HCT116 (cell line): ENCODE data around the gene PITPNC1. TPM values are rescaled to one million over a fixed set of nuclear protein-coding genes. Genes with fewer than 3 reads are reported as not detected.

Experiments
- ATAC-seq: fragments of 200-7000 bp; cut with Tn5 transposase; 2 replicates; pipeline ENCODE4 v1.9.1; 2020; ENCODE audit warnings: mild to moderate bottlenecking, moderate library complexity
- BruUV-seq: library from RNA; stranded (reverse); fragments of 400-500 nt; replicated peaks from 2 replicates; lab custom pipeline; 2021; lab: Mats Ljungman, UMichigan
- CTCF ChIA-PET: fragments of 300-600 bp; sonication (Branson Sonifier 250); formaldehyde crosslinking; loops from one replicate; lab custom pipeline; 2021; ENCODE audit warnings: antibody characterized with exemption; lab: Charles Lee
- POLR2A ChIA-PET: fragments of 300-600, 350-600 bp; sonication (Branson Sonifier 250); formaldehyde crosslinking; loops from one replicate; lab custom pipeline; 2021; ENCODE audit warnings: antibody characterized with exemption; lab: Charles Lee
- RAD21 ChIA-PET, 2 experiments: fragments of 300-600 bp; sonication (Branson Sonifier 250); formaldehyde crosslinking; loops; one replicate each; lab custom pipeline; 2023; ENCODE audit warnings: low total read pairs in 2 of 2; ENCODE audit not compliant: uncharacterized antibody in 2 of 2, unreplicated experiment in 2 of 2, low non-redundant PET in 1 of 2; lab: Charles Lee
- DNase-seq: peaks from one replicate; pipeline ENCODE4 v3.0.0-alpha.2; 2010; ENCODE audit warnings: low read depth, low spot score
- H2AFZ ChIP-seq: fragments of 200-600 bp; shearing (Covaris generic), sonication (generic); 2 replicates; pipeline ENCODE4 v1.6.1; 2017; ENCODE audit warnings: low read depth, mixed run types, mixed read lengths, antibody characterized with exemption, low read length; ENCODE audit not compliant: poor library complexity, severe bottlenecking
- H3K27ac ChIP-seq: 2 replicates; pipeline ENCODE4 v1.5.1; 2012; ENCODE audit warnings: low read depth, low read length
- H3K27me3 ChIP-seq: fragments of 200-600 bp; sonication (generic); 2 replicates; pipeline ENCODE4 v1.6.1; 2016; ENCODE audit warnings: mixed run types, low read length, mixed read lengths; ENCODE audit not compliant: insufficient read depth
- H3K36me3 ChIP-seq, 2 experiments: fragments of 200-500 bp in 1 of 2; fragments of 200-600 bp in 1 of 2; sonication (Bioruptor generic) in 1 of 2; sonication (generic) in 1 of 2; 2 replicates each; pipeline versions ENCODE4 v1.5.1 to v1.6.1; 2014 to 2016; ENCODE audit warnings: low read length in 2 of 2, inconsistent platforms in 1 of 2, mixed read lengths in 1 of 2, mixed run types in 1 of 2; ENCODE audit not compliant: insufficient read depth in 2 of 2, control insufficient read depth in 1 of 2
- H3K4me1 ChIP-seq, 2 experiments: fragments of 200-600 bp in 1 of 2; sonication (generic) in 1 of 2; 2 replicates each; pipeline versions ENCODE4 v1.5.1 to v1.6.1; 2012 to 2017; ENCODE audit warnings: low read length in 2 of 2, inconsistent platforms in 1 of 2, mild to moderate bottlenecking in 1 of 2, mixed read lengths in 1 of 2, mixed run types in 1 of 2, moderate library complexity in 1 of 2; ENCODE audit not compliant: insufficient read depth in 2 of 2, control insufficient read depth in 1 of 2
- H3K4me2 ChIP-seq: fragments of 200-600 bp; sonication (generic); 2 replicates; pipeline ENCODE4 v1.6.1; 2017; ENCODE audit warnings: mixed run types, low read length, mixed read lengths
- H3K4me3 ChIP-seq, 2 experiments: fragments of 200-600 bp in 1 of 2; sonication (generic) in 1 of 2; replicated peaks in 1 of 2; 2 replicates each; pipeline ENCODE4 v1.5.1; 2011 to 2016; ENCODE audit warnings: low read length in 2 of 2, control low read depth in 1 of 2, low read depth in 1 of 2, mild to moderate bottlenecking in 1 of 2, mixed read lengths in 1 of 2, mixed run types in 1 of 2
- H3K79me2 ChIP-seq: fragments of 200-600 bp; sonication (generic); 2 replicates; pipeline ENCODE4 v1.6.1; 2017; ENCODE audit warnings: mild to moderate bottlenecking, mixed run types, low read length, moderate library complexity, mixed read lengths; ENCODE audit not compliant: insufficient read depth
- H3K9ac ChIP-seq: fragments of 200-600 bp; sonication (generic); 2 replicates; pipeline ENCODE4 v1.6.1; 2016; ENCODE audit warnings: low read length, mixed read lengths
- H3K9me2 ChIP-seq: fragments of 200-600 bp; sonication (generic), shearing (Covaris generic); 2 replicates; pipeline ENCODE4 v1.6.1; 2017; ENCODE audit warnings: mixed run types, mild to moderate bottlenecking, moderate library complexity; ENCODE audit not compliant: insufficient read depth
- H3K9me3 ChIP-seq, 2 experiments: fragments of 200-500 bp in 1 of 2; fragments of 200-600 bp in 1 of 2; sonication (Bioruptor generic) in 1 of 2; sonication (generic) in 1 of 2; 2 replicates each; pipeline ENCODE4 v1.6.1; 2014 to 2017; ENCODE audit warnings: low read length in 2 of 2, mixed read lengths in 2 of 2, inconsistent platforms in 1 of 2, low read depth in 1 of 2, mild to moderate bottlenecking in 1 of 2, mixed run types in 1 of 2, moderate library complexity in 1 of 2; ENCODE audit not compliant: control insufficient read depth in 1 of 2, insufficient read depth in 1 of 2
- H4K20me1 ChIP-seq: fragments of 200-600 bp; sonication (generic), shearing (Covaris generic); 2 replicates; pipeline ENCODE4 v1.6.1; 2017; ENCODE audit warnings: mixed run types, mild to moderate bottlenecking, moderate library complexity; ENCODE audit not compliant: insufficient read depth
- ELF1 ChIP-seq: IDR thresholded peaks from 2 replicates; pipeline ENCODE4 v1.6.1; 2012; ENCODE audit warnings: low read depth, borderline replicate concordance
- EZH2 ChIP-seq: fragments of 200-600 bp; sonication (generic); IDR thresholded peaks from 2 replicates; pipeline ENCODE4 v1.6.1; 2017; ENCODE audit warnings: antibody characterized with exemption, mixed run types
- POLR2A ChIP-seq: IDR thresholded peaks from 2 replicates; pipeline ENCODE4 v1.7.0; 2011; ENCODE audit warnings: borderline replicate concordance; ENCODE audit not compliant: insufficient read depth, insufficient read length; ENCODE audit errors: extremely low read depth
- RAD21 ChIP-seq: IDR thresholded peaks from 2 replicates; pipeline ENCODE4 v1.6.1; 2012; ENCODE audit warnings: low read depth, mild to moderate bottlenecking
- SRF ChIP-seq: IDR thresholded peaks from 2 replicates; pipeline ENCODE4 v1.6.1; 2012; ENCODE audit warnings: low read depth
- TCF7L2 ChIP-seq: IDR thresholded peaks from 2 replicates; pipeline ENCODE4 v1.7.0; 2011; ENCODE audit warnings: borderline replicate concordance, inconsistent platforms; ENCODE audit not compliant: insufficient read depth, insufficient read length; ENCODE audit errors: extremely low read depth
- ZFX ChIP-seq: fragments of 450-650 bp; IDR thresholded peaks from 2 replicates; pipeline ENCODE4 v1.6.1; 2017
- ZNF274 ChIP-seq: fragments of 200-500 bp; sonication (Bioruptor generic); IDR thresholded peaks from 2 replicates; pipeline ENCODE4 v1.6.1; 2014; ENCODE audit warnings: mild to moderate bottlenecking, low read depth, low read length, inconsistent platforms
- intact Hi-C: fragments of 100-400 bp; cut with micrococcal nuclease; formaldehyde crosslinking; loops from 2 replicates; pipeline ENCODE4 v1.10.0; 2022
- total RNA-seq: library from RNA; stranded (reverse); gene quantifications from one replicate; pipeline ENCODE4 v1.2.1, GENCODE V29; 2021; ENCODE audit not compliant: unreplicated experiment
- TF ChIP-seq, protein P1 (sequence below), 3 experiments: fragments of 200-600 bp in 1 of 3; sonication (generic) in 1 of 3; IDR thresholded peaks in 2 of 3; conservative IDR thresholded peaks in 1 of 3; 2 replicates each; pipeline ENCODE4 v1.5.1; 2012 to 2017; ENCODE audit warnings: low read depth in 2 of 3, low read length in 2 of 3, antibody characterized with exemption in 1 of 3, borderline replicate concordance in 1 of 3, control low read depth in 1 of 3, mild to moderate bottlenecking in 1 of 3, mixed read lengths in 1 of 3, mixed run types in 1 of 3, moderate library complexity in 1 of 3; ENCODE audit not compliant: insufficient read depth in 1 of 3
- TF ChIP-seq, protein P2 (sequence below): IDR thresholded peaks from 2 replicates; pipeline ENCODE4 v1.6.1; 2012; ENCODE audit warnings: low read depth
- TF ChIP-seq, protein P3 (sequence below): IDR thresholded peaks from 2 replicates; pipeline ENCODE4 v1.6.1; 2012

Gene PITPNC1
- total RNA-seq, 1 experiment from 2014 or later: 41.9 TPM

DNA sequence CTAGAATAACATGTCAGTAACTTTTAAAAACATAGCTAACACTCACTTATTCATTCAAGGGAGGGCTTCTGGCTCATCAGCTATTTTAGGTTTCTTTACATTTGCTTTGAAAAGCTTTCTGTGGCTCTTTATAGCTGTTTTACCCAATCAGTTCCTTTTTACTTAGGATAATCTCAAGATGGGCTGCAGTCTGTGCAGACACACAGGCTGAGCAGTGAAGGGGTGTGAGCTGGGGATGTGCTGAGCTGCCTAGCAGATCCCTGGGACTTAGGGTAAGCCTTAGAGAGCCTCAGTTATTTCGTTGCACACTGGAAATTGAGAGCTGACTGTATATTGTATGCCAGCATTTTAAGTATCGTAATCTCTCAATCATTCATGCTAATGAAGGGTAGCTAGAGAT is 310.4 kb downstream of the PITPNC1 start:
- Histone ChIP-seq H3K27ac (no peak overlapping the region), H3K27me3 (no peaks in the 10 kb centered on the region), H3K9ac (no peak overlapping the region), H3K79me2 (no peaks in the 10 kb centered on the region), H3K4me1 (peaks cover 0 to under 1% of the 10 kb centered on the region in 2 experiments; a peak in 1 of 4 replicates), H3K36me3 (no peaks in the 10 kb centered on the region), H3K9me2 (no peaks in the 10 kb centered on the region), H3K4me3 (no peak overlapping the region), H2AFZ (no peak overlapping the region), H3K9me3 (no peaks in the 10 kb centered on the region), H3K4me2 (no peak overlapping the region), H4K20me1 (no peaks in the 10 kb centered on the region)
- RAD21 ChIA-PET: interaction anchor here in 1 of 2 experiments (0.5 kb wide), 1 partner anchor 315 kb away, joined by 4 read pairs; no protein-coding TSS in a partner anchor
- CTCF ChIA-PET: interaction anchor here (1.3 to 2.3 kb wide), 6 partner anchors 48 to 313 kb away, joined by 3 to 11 read pairs (median 6); no protein-coding TSS in a partner anchor
- BruUV-seq: no TSS peak
- intact Hi-C loops: no loop called here
- no peak for DNase-seq
- ATAC-seq: no peak
- TF ChIP-seq TCF7L2 (no peak), POLR2A (no peak), ZFX (no peak)
- TF ChIP-seq, protein P1, sequence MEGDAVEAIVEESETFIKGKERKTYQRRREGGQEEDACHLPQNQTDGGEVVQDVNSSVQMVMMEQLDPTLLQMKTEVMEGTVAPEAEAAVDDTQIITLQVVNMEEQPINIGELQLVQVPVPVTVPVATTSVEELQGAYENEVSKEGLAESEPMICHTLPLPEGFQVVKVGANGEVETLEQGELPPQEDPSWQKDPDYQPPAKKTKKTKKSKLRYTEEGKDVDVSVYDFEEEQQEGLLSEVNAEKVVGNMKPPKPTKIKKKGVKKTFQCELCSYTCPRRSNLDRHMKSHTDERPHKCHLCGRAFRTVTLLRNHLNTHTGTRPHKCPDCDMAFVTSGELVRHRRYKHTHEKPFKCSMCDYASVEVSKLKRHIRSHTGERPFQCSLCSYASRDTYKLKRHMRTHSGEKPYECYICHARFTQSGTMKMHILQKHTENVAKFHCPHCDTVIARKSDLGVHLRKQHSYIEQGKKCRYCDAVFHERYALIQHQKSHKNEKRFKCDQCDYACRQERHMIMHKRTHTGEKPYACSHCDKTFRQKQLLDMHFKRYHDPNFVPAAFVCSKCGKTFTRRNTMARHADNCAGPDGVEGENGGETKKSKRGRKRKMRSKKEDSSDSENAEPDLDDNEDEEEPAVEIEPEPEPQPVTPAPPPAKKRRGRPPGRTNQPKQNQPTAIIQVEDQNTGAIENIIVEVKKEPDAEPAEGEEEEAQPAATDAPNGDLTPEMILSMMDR (IDR thresholded peaks at IDR 0.05 in 2 of 3, conservative IDR thresholded peaks at IDR 0.05 in 1 of 3; ENCODE audit: borderline replicate concordance in 1 of 3, insufficient read depth in 1 of 3, low read depth in 2 of 3, low read length in 2 of 3): no peak
- POLR2A ChIA-PET: interaction anchor here (0.5 to 1.1 kb wide), 2 partner anchors 21 to 1198 kb away, joined by 4 to 5 read pairs; no protein-coding TSS in a partner anchor

DNA sequence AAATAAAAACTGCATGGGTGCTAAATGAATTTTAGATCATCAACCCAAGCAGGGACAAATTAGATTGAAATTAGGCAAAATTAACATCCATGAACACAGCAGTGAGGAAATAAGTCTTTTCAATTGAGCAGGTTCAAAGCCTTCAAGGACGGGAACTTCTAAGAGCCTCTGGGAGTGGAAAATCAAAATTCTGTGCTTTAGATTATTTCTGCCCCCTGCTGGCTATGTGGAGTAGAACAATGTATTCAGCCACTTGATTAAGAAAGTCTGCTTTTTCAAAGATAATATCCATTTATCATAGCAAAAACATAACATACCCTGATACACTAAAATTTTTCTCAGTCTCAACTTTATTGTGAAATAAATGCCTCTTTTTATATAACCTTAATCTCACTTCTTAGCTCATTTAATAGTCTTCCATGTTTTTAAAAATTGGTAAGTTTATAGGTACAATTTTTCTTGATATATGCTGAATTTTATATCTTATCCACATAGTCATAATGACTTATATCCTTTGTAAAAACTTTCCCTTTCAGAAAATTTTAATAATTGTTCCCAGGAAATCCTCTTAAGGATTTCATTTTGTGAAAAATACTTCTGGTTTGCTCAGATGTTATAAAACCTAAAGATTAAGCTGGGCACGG is 312.6 kb downstream of the PITPNC1 start:
- peak; percentile 57 for DNase-seq
- no peaks in the 10 kb centered on the region; a peak in 1 of 4 replicates for H3K36me3 ChIP-seq
- no peak overlapping the region for H3K27ac ChIP-seq
- H3K9me3 ChIP-seq: no peaks in the 10 kb centered on the region
- H3K9ac ChIP-seq: no peak overlapping the region
- H3K79me2 ChIP-seq: no peaks in the 10 kb centered on the region
- H3K4me2 ChIP-seq: no peak overlapping the region
- H3K9me2 ChIP-seq: no peaks in the 10 kb centered on the region
- intact Hi-C loops: loop anchor here (1.0 kb wide), 2 partner anchors 302 to 315 kb away; no protein-coding TSS in a partner anchor
- H3K4me3 ChIP-seq: no peak overlapping the region
- peak; percentile 80 for ATAC-seq
- CTCF ChIA-PET: interaction anchor here (0.9 to 1.4 kb wide), 2 partner anchors 311 to 314 kb away, joined by 3 to 15 read pairs; partner anchors contain the start of gene PITPNC1
- RAD21 ChIA-PET: no interaction called here
- no peak overlapping the region for H2AFZ ChIP-seq
- H4K20me1 ChIP-seq: no peaks in the 10 kb centered on the region
- POLR2A ChIA-PET: interaction anchor here (0.6 to 0.7 kb wide), 2 partner anchors 52 to 326 kb away, joined by 3 read pairs; no protein-coding TSS in a partner anchor
- H3K27me3 ChIP-seq: no peaks in the 10 kb centered on the region
- BruUV-seq: no TSS peak
- no peaks in the 10 kb centered on the region for H3K4me1 ChIP-seq
- TF ChIP-seq ELF1 (no peak), POLR2A (no peak), RAD21 (peak; percentile 85), TCF7L2 (peak; percentile 37), ZNF274 (no peak), SRF (no peak), EZH2 (no peak)
- TF ChIP-seq, protein P2, sequence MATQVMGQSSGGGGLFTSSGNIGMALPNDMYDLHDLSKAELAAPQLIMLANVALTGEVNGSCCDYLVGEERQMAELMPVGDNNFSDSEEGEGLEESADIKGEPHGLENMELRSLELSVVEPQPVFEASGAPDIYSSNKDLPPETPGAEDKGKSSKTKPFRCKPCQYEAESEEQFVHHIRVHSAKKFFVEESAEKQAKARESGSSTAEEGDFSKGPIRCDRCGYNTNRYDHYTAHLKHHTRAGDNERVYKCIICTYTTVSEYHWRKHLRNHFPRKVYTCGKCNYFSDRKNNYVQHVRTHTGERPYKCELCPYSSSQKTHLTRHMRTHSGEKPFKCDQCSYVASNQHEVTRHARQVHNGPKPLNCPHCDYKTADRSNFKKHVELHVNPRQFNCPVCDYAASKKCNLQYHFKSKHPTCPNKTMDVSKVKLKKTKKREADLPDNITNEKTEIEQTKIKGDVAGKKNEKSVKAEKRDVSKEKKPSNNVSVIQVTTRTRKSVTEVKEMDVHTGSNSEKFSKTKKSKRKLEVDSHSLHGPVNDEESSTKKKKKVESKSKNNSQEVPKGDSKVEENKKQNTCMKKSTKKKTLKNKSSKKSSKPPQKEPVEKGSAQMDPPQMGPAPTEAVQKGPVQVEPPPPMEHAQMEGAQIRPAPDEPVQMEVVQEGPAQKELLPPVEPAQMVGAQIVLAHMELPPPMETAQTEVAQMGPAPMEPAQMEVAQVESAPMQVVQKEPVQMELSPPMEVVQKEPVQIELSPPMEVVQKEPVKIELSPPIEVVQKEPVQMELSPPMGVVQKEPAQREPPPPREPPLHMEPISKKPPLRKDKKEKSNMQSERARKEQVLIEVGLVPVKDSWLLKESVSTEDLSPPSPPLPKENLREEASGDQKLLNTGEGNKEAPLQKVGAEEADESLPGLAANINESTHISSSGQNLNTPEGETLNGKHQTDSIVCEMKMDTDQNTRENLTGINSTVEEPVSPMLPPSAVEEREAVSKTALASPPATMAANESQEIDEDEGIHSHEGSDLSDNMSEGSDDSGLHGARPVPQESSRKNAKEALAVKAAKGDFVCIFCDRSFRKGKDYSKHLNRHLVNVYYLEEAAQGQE: no peak
- TF ChIP-seq, protein P3, sequence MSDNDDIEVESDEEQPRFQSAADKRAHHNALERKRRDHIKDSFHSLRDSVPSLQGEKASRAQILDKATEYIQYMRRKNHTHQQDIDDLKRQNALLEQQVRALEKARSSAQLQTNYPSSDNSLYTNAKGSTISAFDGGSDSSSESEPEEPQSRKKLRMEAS: no peak
